Activated CD8-positive, alpha-beta memory T cell treated with anti-CD3 and anti-CD28 coated beads, Interleukin-2, amount 50 U/mL, for 48 hours (primary cell): Measurements from ENCODE around the gene WDR76.

Source experiments
- DNase-seq: peaks from one replicate; pipeline ENCODE4 v3.0.0-alpha.2; 2020

WDR76 gene

DNA sequence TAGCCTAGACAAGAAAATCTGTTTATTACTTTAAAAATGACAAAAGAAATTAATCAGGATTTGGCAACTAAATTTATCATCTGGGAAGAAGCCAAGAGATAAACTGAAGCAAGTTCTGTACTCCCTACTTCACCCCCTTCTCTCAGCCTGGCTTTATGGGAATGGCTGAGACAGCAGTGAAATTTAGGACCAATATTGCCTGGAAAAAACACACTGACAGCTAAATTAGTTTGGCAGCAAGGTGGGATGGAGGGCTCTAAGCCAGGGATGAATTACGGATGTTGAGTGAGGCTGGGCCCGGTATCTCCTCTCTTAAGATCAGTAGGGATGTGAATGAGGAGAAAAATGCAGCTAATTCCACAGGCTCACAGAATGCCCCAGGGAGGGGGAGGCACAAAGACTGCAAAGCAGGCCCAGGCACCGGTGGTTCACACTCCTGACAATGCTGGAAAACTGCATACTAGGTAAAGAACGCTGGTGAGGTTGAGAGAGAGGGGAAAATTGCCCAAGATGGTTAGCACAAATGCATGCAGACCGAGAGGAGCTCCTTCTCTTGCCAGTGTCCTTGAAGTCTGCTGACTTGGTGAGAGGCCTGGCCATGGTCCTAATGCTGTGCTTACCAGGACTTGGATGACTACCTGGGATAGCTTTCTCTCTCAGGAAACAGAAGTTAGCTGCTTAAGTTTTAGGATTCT is 89.0 kb downstream of the WDR76 start:
- no peak for DNase-seq

DNA sequence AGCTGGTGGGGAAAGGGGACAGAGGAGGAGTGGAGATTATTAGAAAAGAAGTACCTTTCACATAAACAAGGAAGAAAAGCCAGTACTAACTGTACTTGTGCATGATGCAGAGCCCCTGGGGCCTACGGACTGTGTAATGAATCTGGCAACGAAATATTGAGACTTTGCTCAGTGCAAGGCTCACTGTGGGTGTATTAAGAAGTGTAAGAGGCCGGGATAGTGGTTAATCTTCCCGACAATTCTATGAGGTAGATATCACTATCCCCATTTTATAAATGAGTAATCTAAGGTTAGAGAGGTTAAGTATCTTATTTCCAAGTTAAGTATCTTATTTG is 89.5 kb downstream of the WDR76 start:
- no peak for DNase-seq
